ENCODE results near the gene PHYKPL.

Gene PHYKPL

DNA sequence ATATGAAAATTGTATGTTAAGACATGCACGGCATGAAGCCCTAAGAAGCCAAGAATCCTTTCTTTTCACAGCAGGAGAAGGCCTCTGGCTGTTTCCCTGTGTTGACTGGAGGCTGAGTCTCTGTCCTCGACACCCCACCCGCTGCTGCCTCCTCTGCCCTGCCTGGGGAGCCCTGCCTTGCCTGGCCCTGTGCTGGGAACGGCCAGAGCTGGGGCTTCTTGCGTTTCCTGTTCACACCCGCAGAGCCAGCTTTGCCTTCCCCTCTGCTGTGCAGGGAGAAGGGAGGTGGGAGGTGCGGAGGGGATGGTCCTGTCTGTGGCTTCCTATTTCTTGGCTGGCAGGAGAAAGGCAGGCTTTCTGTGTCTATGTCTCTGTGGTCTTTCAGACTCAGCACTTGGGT lies 38.6 kb downstream of the PHYKPL start:
- no peak for DNase-seq (ENCODE audit: low read depth)
- H3K4me3 ChIP-seq (ENCODE audit: control insufficient read depth, low read depth, low read length), result no peak overlapping the region
- TF ChIP-seq, protein P1, sequence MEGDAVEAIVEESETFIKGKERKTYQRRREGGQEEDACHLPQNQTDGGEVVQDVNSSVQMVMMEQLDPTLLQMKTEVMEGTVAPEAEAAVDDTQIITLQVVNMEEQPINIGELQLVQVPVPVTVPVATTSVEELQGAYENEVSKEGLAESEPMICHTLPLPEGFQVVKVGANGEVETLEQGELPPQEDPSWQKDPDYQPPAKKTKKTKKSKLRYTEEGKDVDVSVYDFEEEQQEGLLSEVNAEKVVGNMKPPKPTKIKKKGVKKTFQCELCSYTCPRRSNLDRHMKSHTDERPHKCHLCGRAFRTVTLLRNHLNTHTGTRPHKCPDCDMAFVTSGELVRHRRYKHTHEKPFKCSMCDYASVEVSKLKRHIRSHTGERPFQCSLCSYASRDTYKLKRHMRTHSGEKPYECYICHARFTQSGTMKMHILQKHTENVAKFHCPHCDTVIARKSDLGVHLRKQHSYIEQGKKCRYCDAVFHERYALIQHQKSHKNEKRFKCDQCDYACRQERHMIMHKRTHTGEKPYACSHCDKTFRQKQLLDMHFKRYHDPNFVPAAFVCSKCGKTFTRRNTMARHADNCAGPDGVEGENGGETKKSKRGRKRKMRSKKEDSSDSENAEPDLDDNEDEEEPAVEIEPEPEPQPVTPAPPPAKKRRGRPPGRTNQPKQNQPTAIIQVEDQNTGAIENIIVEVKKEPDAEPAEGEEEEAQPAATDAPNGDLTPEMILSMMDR (IDR thresholded peaks at IDR 0.05; ENCODE audit: control insufficient read depth, insufficient read depth, low read depth, low read length, missing control alignments), result no peak

- no peak for DNase-seq (ENCODE audit: low read depth)
- TF ChIP-seq, protein P1 (IDR thresholded peaks at IDR 0.05; ENCODE audit: control insufficient read depth, insufficient read depth, low read depth, low read length, missing control alignments), result no peak
- no peak overlapping the region for H3K4me3 ChIP-seq (ENCODE audit: control insufficient read depth, low read depth, low read length)
Observed at GRCh38 chr5:178193251-178193809, 39.3 kb downstream of the PHYKPL start.

- no peak overlapping the region for H3K4me3 ChIP-seq (ENCODE audit: control insufficient read depth, low read depth, low read length)
- TF ChIP-seq, protein P1 (IDR thresholded peaks at IDR 0.05; ENCODE audit: control insufficient read depth, insufficient read depth, low read depth, low read length, missing control alignments), result no peak
- no peak for DNase-seq (ENCODE audit: low read depth)
Observed at GRCh38 chr5:178192787-178193186, 39.8 kb downstream of the PHYKPL start.

- DNase-seq (ENCODE audit: low read depth), result no peak
- TF ChIP-seq, protein P1 (IDR thresholded peaks at IDR 0.05; ENCODE audit: control insufficient read depth, insufficient read depth, low read depth, low read length, missing control alignments), result no peak
- no peak overlapping the region for H3K4me3 ChIP-seq (ENCODE audit: control insufficient read depth, low read depth, low read length)
Observed at GRCh38 chr5:178192244-178192643, 40.4 kb downstream of the PHYKPL start.

GRCh38 chr5:178191661-178192060 lies 40.9 kb downstream of the PHYKPL start:
- H3K4me3 ChIP-seq (ENCODE audit: control insufficient read depth, low read depth, low read length), result no peak overlapping the region
- no peak for DNase-seq (ENCODE audit: low read depth)
- TF ChIP-seq, protein P1 (IDR thresholded peaks at IDR 0.05; ENCODE audit: control insufficient read depth, insufficient read depth, low read depth, low read length, missing control alignments), result no peak

- H3K4me3 ChIP-seq (ENCODE audit: control insufficient read depth, low read depth, low read length), result no peak overlapping the region
- DNase-seq (ENCODE audit: low read depth), result no peak
- TF ChIP-seq, protein P1 (IDR thresholded peaks at IDR 0.05; ENCODE audit: control insufficient read depth, insufficient read depth, low read depth, low read length, missing control alignments), result no peak
Observed at GRCh38 chr5:178189433-178189832, 43.2 kb downstream of the PHYKPL start.

- H3K4me3 ChIP-seq (ENCODE audit: control insufficient read depth, low read depth, low read length), result no peak within 1 kb of the TSS
- DNase-seq (ENCODE audit: low read depth), result no peak
- TF ChIP-seq, protein P1 (IDR thresholded peaks at IDR 0.05; ENCODE audit: control insufficient read depth, insufficient read depth, low read depth, low read length, missing control alignments), result no peak
Observed at GRCh38 chr5:178187014-178187413, 45.6 kb downstream of the PHYKPL start, which contains the start of gene GMCL2. GMCL2 (minus strand) TSS chr5:178187371; CDS start chr5:178187299, 72 bp downstream.

Measured in AG09309 (cell line).